Loucy (cell line): ENCODE results near the gene SMAD3.

Experiments
- H2AFZ ChIP-seq: fragments of 200-600 bp; sonication (generic); 2 replicates; pipeline ENCODE4 v1.6.0; 2016; ENCODE audit warnings: antibody characterized with exemption, mild to moderate bottlenecking, low read length, moderate library complexity
- H3F3A ChIP-seq: fragments of 200-600 bp; 2 replicates; pipeline ENCODE4 v1.6.0; 2016; ENCODE audit warnings: antibody characterized with exemption, low read depth, mild to moderate bottlenecking
- H3K27me3 ChIP-seq: fragments of 200-600 bp; sonication (generic); 2 replicates; pipeline ENCODE4 v1.6.1; 2014; ENCODE audit warnings: low read length, mild to moderate bottlenecking; ENCODE audit not compliant: insufficient read depth, poor library complexity, severe bottlenecking
- H3K36me3 ChIP-seq: fragments of 200-600 bp; sonication (generic); 2 replicates; pipeline ENCODE4 v1.6.1; 2016; ENCODE audit warnings: low read length; ENCODE audit not compliant: insufficient read depth
- H3K4me1 ChIP-seq: fragments of 200-600 bp; sonication (generic); 2 replicates; pipeline ENCODE4 v1.5.1; 2014; ENCODE audit warnings: low read length, mild to moderate bottlenecking; ENCODE audit not compliant: insufficient read depth, poor library complexity, severe bottlenecking
- H3K4me2 ChIP-seq: fragments of 200-600 bp; sonication (generic); 2 replicates; pipeline ENCODE4 v1.6.0; 2014; ENCODE audit warnings: antibody characterized with exemption, low read length, low read depth, mild to moderate bottlenecking; ENCODE audit not compliant: poor library complexity, severe bottlenecking
- H3K4me3 ChIP-seq: fragments of 200-600 bp; sonication (generic); 2 replicates; pipeline ENCODE4 v1.5.1; 2014; ENCODE audit warnings: low read length, mild to moderate bottlenecking, mixed read lengths; ENCODE audit not compliant: poor library complexity, severe bottlenecking
- H3K79me2 ChIP-seq: fragments of 200-600 bp; sonication (generic); 2 replicates; pipeline ENCODE4 v1.6.1; 2014; ENCODE audit warnings: low read length; ENCODE audit not compliant: insufficient read depth
- H3K9ac ChIP-seq: fragments of 200-600 bp; sonication (generic); 2 replicates; pipeline ENCODE4 v1.6.0; 2014; ENCODE audit warnings: mild to moderate bottlenecking, low read depth, low read length, moderate library complexity; ENCODE audit not compliant: poor library complexity, severe bottlenecking
- H3K9me2 ChIP-seq: fragments of 200-600 bp; sonication (generic); replicated peaks from 2 replicates; pipeline ENCODE4 v1.6.1; 2016; ENCODE audit warnings: low read depth, low read length, mixed read lengths
- H3K9me3 ChIP-seq: fragments of 200-600 bp; sonication (generic); 2 replicates; pipeline ENCODE4 v1.6.1; 2014; ENCODE audit warnings: mild to moderate bottlenecking, antibody characterized with exemption, low read length, low read depth; ENCODE audit not compliant: insufficient read depth
- H4K20me1 ChIP-seq: fragments of 200-600 bp; sonication (generic); 2 replicates; pipeline ENCODE4 v1.6.0; 2014; ENCODE audit warnings: antibody characterized with exemption, low read length, mild to moderate bottlenecking; ENCODE audit not compliant: insufficient read depth, poor library complexity, severe bottlenecking
- CTCF ChIP-seq: fragments of 200-600 bp; sonication (generic); conservative IDR thresholded peaks from 2 replicates; pipeline ENCODE4 v1.5.1; 2014; ENCODE audit warnings: mild to moderate bottlenecking, antibody characterized with exemption, low read length
- EZH2phosphoT487 ChIP-seq: fragments of 200-600 bp; IDR thresholded peaks from 2 replicates; pipeline ENCODE4 v1.6.1; 2018; ENCODE audit warnings: antibody characterized with exemption, mild to moderate bottlenecking, moderate library complexity, borderline replicate concordance

The SMAD3 gene

GRCh38 chr15:67024314-67024997, 40.9 kb upstream of the SMAD3 start:
- Histone ChIP-seq H3K4me1 (peaks cover 9% of the 10 kb centered on the region), H3K4me2 (no peak overlapping the region), H4K20me1 (no peaks in the 10 kb centered on the region), H3K27me3 (no peaks in the 10 kb centered on the region), H2AFZ (no peak overlapping the region), H3K9ac (no peak overlapping the region), H3K4me3 (no peak overlapping the region), H3F3A (no peaks in the 10 kb centered on the region), H3K9me3 (no peaks in the 10 kb centered on the region), H3K36me3 (no peaks in the 10 kb centered on the region), H3K9me2 (no peaks in the 10 kb centered on the region), H3K79me2 (no peaks in the 10 kb centered on the region)
- TF ChIP-seq EZH2phosphoT487 (no peak), CTCF (no peak)

GRCh38 chr15:67024998-67025368, 40.4 kb upstream of the SMAD3 start:
- H3F3A ChIP-seq, result no peaks in the 10 kb centered on the region
- H4K20me1 ChIP-seq, result no peaks in the 10 kb centered on the region
- no peaks in the 10 kb centered on the region for H3K27me3 ChIP-seq
- no peaks in the 10 kb centered on the region for H3K79me2 ChIP-seq
- no peak overlapping the region for H2AFZ ChIP-seq
- TF ChIP-seq CTCF (no peak), EZH2phosphoT487 (no peak)
- no peak overlapping the region for H3K4me2 ChIP-seq
- H3K9me2 ChIP-seq, result no peaks in the 10 kb centered on the region
- H3K4me1 ChIP-seq, result peaks cover 9% of the 10 kb centered on the region
- H3K9me3 ChIP-seq, result no peaks in the 10 kb centered on the region
- H3K4me3 ChIP-seq, result no peak overlapping the region
- H3K36me3 ChIP-seq, result no peaks in the 10 kb centered on the region
- H3K9ac ChIP-seq, result no peak overlapping the region

GRCh38 chr15:67025719-67026609, 39.4 kb upstream of the SMAD3 start:
- Histone ChIP-seq H3K9ac (no peak overlapping the region), H3K36me3 (no peaks in the 10 kb centered on the region), H3K4me3 (no peak overlapping the region), H3K9me3 (no peaks in the 10 kb centered on the region), H2AFZ (peak overlapping the region; percentile 34; the same call in 1 of the 2 replicates), H3K4me2 (no peak overlapping the region), H3K79me2 (no peaks in the 10 kb centered on the region), H3K27me3 (no peaks in the 10 kb centered on the region), H3K9me2 (no peaks in the 10 kb centered on the region), H3F3A (no peaks in the 10 kb centered on the region), H3K4me1 (peaks cover 9% of the 10 kb centered on the region), H4K20me1 (no peaks in the 10 kb centered on the region)
- TF ChIP-seq EZH2phosphoT487 (no peak), CTCF (no peak)
